Measurements from ENCODE around the gene MLX.
"Not testable (repeated sequence)": the region's sequence is repeated elsewhere in the genome, so short reads cannot be mapped to it uniquely, and the experiment has no call there.

The MLX gene

DNA sequence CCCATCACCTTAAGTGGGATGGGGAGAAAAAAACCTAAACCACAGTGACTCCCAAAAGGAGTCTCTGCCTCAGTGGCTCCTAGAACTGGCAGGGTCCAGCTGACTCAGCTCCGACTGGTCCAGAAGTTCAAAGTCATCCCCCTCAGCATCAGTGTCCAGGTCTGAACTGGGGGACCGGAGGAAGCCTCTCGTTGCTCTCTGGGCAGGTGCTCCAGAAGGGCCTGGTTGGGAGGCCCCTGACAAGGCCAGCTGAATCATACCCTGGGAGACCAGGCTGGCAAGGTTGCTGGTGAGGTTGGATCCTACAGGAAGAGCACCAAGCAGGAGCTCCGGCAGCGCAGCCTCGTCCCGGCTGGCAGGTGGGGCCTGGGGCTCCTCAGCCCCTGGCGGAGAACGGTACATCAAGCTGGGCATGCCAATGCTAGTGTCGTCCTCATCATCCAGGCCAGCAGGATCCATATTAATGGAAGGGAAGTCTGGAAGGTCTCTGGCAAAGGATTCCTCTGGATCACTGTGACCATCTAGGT, 14.9 kb downstream of the MLX start:
- DNase-seq = no peak

DNA sequence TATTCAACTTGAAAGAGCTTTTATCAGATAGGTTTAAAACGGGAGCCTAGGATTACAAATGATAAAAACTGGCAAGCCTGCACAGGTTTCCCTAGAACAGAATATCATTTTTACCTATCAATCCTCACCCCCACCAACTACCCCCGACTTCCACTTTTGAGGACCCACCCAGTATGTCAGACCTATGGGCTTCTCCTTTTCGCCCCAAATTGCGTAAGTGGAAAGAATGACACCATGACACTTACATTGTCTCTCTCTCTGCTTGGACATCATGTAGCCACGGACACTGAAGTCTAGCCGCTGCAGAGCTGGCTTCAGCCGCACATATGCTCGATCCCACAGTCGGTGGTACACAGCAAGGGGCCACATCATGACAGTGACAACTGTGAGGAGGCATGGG, 18.0 kb downstream of the MLX start:
- DNase-seq = no peak

DNA sequence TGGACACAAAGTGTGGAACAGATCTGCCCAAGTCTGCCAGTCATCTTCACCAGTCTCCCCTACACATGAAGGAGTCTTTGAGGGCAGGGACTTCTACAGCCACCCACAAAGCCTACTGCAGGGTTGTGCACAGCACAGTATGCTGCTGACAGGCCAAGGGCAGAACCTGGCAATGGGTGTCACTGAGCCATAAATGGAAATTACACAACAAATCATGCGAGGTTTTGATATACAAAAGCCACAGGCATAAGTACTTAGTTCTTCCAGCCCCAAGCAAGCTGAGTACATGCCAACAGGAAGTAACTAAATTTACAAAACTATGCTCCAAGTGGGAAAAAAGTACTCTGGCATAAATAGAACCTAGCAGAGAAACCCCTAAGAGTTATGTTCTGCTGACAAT, 18.5 kb downstream of the MLX start:
- DNase-seq = no peak

DNA sequence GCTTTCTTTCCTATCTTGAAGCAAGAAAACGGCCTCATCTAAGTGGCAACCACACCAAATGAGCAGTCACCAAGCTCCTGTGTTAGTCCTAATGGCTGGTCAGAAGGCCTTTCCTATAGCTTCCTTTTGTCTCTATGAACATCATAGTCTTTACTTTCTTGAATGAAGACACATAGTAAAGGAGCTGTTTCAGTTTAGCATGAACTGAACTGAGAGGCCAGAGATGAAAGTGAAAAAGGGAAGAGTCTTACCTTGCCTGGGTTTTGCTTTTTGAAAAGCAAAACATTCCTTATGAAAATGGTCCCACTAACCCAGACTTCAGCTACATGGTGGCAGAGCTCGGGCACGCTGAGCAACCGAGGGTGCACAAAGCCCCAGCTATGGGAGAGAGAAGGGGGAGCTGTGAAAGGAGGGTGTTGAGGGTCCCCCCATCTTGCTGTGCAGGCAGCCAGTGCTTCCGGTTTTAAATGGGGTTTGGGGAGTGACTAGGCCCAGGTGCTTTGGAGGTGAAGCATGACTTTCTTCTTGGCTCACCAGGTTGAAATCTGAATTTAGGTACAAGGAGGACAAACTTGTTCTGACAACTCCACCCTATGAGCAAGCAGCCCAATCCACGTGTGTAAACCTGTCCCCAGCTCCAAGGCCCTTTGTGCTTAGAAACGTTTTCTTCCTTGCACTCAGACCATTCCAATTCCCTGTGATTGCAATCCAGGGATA, 19.8 kb downstream of the MLX start:
- no peak for DNase-seq

- no peak for DNase-seq
Measured at GRCh38 chr17:42590886-42591285, 24.0 kb downstream of the MLX start.

GRCh38 chr17:42591411-42591810, 24.5 kb downstream of the MLX start:
- DNase-seq = no peak

GRCh38 chr17:42596386-42596785, 29.5 kb downstream of the MLX start:
- DNase-seq = no peak

- peak; percentile 86 for DNase-seq
Measured at GRCh38 chr17:42598905-42599304, 32.0 kb downstream of the MLX start.

- DNase-seq = no peak
Measured at GRCh38 chr17:42603318-42603717, 36.4 kb downstream of the MLX start.

- DNase-seq = no peak
Measured at GRCh38 chr17:42607769-42608168, 40.9 kb downstream of the MLX start.

- no peak for DNase-seq
Measured at GRCh38 chr17:42608305-42609181, 41.6 kb downstream of the MLX start.

GRCh38 chr17:42609182-42609813, 42.4 kb downstream of the MLX start, which contains the start of the genes RETREG3 and TUBG1:
Gene RETREG3 (minus strand): TSS chr17:42609374. CDS start chr17:42609324, 50 bp downstream.
Gene TUBG1 (plus strand): TSS chr17:42609683. CDS start chr17:42609738, 55 bp downstream.
- peak; percentile 98 for DNase-seq

- not testable (repeated sequence) for DNase-seq
Measured at GRCh38 chr17:42609814-42610801, 43.2 kb downstream of the MLX start.

GRCh38 chr17:42612013-42612412, 45.1 kb downstream of the MLX start:
- DNase-seq = no peak

DNA sequence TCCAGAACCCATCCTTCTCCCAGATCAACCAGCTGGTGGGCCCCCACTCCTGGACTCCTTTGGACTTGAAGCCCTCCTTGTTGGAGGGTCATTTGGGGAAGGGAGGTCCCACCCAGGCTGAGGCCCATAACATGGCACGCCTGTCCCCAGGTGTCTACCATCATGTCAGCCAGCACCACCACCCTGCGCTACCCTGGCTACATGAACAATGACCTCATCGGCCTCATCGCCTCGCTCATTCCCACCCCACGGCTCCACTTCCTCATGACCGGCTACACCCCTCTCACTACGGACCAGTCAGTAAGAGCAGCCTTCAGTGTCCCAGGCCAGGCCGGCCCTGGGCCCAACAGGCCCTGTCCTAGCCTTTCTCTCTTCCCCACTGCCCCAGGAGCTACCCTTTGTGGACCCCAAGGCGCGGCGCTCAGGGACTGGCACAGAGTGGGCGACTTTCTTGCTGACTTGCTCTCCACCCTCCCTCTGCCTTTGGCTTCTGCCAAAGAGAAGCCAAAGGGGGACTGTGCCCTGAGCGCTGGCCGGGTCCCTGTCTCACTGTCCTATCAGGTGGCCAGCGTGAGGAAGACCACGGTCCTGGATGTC, 46.9 kb downstream of the MLX start:
- DNase-seq = no peak

DNA sequence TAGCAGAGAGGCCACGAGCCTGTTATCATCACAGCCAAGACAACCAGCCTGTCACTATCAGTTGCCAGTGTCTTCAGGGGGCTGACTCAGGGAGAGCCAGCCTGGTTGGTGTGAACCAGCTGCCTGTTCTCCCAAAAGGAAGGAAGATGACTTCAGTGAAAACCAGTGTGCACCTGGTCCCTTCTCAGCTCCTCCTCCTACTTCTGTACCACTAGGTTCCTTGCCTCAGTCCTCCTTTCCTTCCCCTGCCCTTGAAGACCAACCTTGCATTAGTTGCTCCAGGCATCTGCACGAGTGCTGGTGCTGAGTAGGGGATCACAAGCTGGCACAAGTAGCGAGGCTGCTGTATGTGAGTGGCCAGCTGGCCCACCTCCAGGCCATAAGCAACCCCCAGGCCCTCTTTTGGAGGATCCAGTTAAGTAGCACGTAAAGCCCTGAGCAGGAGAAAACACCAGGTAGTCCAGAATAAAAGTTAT, 51.1 kb downstream of the MLX start:
- no peak for DNase-seq

DNA sequence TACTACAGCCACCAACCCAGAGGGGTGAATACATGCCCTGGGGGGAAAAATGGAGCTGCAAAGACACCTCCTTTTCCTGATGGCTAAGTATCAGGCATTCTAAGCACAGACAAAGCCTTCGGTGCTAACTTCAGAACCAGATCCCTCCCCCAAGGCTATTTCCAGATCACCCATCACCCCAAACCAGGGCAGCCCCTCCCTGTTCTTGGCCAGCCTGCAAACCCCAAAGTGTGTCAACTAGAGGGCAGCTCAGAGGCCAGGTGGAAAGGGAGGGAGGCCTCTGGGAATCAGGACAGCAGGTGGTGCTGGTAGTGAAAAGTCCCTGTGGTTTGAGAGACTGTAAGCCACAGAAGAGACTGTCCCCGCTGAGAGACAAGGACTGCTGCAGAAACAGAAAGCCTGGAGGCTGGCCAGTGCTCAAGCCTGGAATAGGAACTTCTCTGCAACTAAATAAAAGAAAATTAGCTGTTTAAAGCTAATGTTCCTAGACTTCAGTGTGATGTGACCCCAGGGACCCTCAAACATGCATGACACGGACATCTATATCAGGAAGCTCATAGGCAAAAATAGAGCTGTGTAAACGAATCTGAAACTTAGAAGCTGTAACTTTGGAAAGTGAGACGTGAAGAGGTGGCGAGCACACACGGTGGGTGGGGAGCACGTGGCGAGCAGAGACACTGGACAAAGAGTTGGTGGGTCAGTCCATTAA, 51.7 kb downstream of the MLX start:
- no peak for DNase-seq

GRCh38 chr17:42621987-42622386, 55.1 kb downstream of the MLX start:
- DNase-seq = not testable (repeated sequence)

All from NCI-H2171 (cell line).